ENCODE measurements around the gene FBXO31.

DNA sequence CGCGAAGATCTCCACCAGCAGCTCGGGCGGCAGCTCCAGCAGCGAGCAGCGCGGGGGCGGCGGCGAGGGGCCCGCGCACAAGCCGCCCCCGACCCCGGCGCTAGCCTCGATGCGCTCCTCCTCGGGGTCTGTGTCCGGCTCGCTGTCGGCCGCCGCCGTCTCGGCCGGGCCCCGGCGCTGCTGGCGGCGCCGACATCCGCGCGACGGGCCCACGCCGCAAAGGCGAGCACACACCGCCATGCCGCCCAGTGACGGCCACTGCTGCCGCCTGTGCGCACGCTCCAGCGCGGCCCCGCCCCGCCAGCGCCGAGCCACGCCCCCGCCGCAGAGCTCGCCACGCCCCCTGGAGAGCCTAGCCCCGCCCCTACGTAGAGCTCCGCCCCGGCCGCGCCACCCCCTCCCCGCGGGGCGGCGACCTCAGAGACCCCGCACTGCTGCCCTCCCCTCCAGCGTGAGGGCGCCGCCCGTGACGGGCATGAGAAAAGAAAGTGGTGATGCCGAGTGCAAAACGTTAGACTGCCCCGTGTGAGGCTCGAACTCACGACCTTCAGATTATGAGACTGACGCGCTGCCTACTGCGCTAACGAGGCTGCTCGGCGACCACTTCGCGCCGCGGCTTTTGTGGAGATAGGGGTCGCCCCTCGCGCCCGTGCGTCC lies at the start of gene FBXO31:
- TF ChIP-seq, protein P1, sequence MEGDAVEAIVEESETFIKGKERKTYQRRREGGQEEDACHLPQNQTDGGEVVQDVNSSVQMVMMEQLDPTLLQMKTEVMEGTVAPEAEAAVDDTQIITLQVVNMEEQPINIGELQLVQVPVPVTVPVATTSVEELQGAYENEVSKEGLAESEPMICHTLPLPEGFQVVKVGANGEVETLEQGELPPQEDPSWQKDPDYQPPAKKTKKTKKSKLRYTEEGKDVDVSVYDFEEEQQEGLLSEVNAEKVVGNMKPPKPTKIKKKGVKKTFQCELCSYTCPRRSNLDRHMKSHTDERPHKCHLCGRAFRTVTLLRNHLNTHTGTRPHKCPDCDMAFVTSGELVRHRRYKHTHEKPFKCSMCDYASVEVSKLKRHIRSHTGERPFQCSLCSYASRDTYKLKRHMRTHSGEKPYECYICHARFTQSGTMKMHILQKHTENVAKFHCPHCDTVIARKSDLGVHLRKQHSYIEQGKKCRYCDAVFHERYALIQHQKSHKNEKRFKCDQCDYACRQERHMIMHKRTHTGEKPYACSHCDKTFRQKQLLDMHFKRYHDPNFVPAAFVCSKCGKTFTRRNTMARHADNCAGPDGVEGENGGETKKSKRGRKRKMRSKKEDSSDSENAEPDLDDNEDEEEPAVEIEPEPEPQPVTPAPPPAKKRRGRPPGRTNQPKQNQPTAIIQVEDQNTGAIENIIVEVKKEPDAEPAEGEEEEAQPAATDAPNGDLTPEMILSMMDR (conservative IDR thresholded peaks at IDR 0.05): no peak
- TF ChIP-seq EZH2 (IDR thresholded peaks at IDR 0.05; ENCODE audit: low read depth): no peak

All from PC-9 (cell line).